ENCODE results near the gene HAPLN2. TPM values are rescaled to one million over a fixed set of nuclear protein-coding genes. Genes with fewer than 3 reads are reported as not detected.

Gene HAPLN2
- total RNA-seq, 6 experiments from 2014 or later = not detected

- H3K27me3 ChIP-seq = no peaks in the 10 kb centered on the region
- peaks cover 0 to 11% (median 4%) of the 10 kb centered on the region in 4 donors for H3K4me1 ChIP-seq
- TF ChIP-seq POLR2A (IDR thresholded peaks at IDR 0.05) = no peak
- TF ChIP-seq, protein P1, sequence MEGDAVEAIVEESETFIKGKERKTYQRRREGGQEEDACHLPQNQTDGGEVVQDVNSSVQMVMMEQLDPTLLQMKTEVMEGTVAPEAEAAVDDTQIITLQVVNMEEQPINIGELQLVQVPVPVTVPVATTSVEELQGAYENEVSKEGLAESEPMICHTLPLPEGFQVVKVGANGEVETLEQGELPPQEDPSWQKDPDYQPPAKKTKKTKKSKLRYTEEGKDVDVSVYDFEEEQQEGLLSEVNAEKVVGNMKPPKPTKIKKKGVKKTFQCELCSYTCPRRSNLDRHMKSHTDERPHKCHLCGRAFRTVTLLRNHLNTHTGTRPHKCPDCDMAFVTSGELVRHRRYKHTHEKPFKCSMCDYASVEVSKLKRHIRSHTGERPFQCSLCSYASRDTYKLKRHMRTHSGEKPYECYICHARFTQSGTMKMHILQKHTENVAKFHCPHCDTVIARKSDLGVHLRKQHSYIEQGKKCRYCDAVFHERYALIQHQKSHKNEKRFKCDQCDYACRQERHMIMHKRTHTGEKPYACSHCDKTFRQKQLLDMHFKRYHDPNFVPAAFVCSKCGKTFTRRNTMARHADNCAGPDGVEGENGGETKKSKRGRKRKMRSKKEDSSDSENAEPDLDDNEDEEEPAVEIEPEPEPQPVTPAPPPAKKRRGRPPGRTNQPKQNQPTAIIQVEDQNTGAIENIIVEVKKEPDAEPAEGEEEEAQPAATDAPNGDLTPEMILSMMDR (IDR thresholded peaks at IDR 0.05) = peak in 1 of 4 donors; percentile 2
- no peaks in the 10 kb centered on the region for H3K9me3 ChIP-seq
- no peaks in the 10 kb centered on the region for H3K36me3 ChIP-seq
- no peak overlapping the region for H3K4me3 ChIP-seq
- intact Hi-C loops (cut with DNase I) = no loop called here
- H3K27ac ChIP-seq = no peak overlapping the region
- no peak for ATAC-seq
- 19% methylated on average over 15 of the region's 15 CpGs for WGBS (ENCODE audit: insufficient coverage, low coverage, low lambda C conversion rate, missing lambda C conversion rate)
- DNase-seq = peak in 1 of 3 donors; percentile 43
Measured at GRCh38 chr1:156657741-156658319, 38.6 kb downstream of the HAPLN2 start.

- Histone ChIP-seq H3K27ac (no peak overlapping the region), H3K4me3 (no peak overlapping the region), H3K27me3 (no peaks in the 10 kb centered on the region), H3K9me3 (no peaks in the 10 kb centered on the region), H3K36me3 (no peaks in the 10 kb centered on the region), H3K4me1 (peaks cover 0 to 11% (median 4%) of the 10 kb centered on the region in 4 donors)
- DNase-seq (peak in 1 of 3 donors; percentile 55), ATAC-seq (no peak)
- WGBS (ENCODE audit: insufficient coverage, low coverage, low lambda C conversion rate, missing lambda C conversion rate) = 82% methylated on average over 14 of the region's 14 CpGs
- TF ChIP-seq, protein P1 (IDR thresholded peaks at IDR 0.05) = no peak
- intact Hi-C loops (cut with DNase I) = no loop called here
Measured at GRCh38 chr1:156658496-156658895, 39.3 kb downstream of the HAPLN2 start.

- no peaks in the 10 kb centered on the region for H3K9me3 ChIP-seq
- H3K27me3 ChIP-seq = no peaks in the 10 kb centered on the region
- no peaks in the 10 kb centered on the region for H3K36me3 ChIP-seq
- H3K27ac ChIP-seq = no peak overlapping the region
- intact Hi-C loops (cut with DNase I) = no loop called here
- 82% methylated on average over 1 of the region's 10 CpGs for WGBS (ENCODE audit: insufficient coverage, low coverage, low lambda C conversion rate, missing lambda C conversion rate)
- no peak for TF ChIP-seq POLR2A (IDR thresholded peaks at IDR 0.05)
- TF ChIP-seq, protein P1 (IDR thresholded peaks at IDR 0.05) = no peak
- H3K4me1 ChIP-seq = peaks cover 0 to 11% (median 4%) of the 10 kb centered on the region in 4 donors
- H3K4me3 ChIP-seq = no peak overlapping the region
- DNase-seq = no peak
- no peak for ATAC-seq
Measured at GRCh38 chr1:156658945-156659574, 39.8 kb downstream of the HAPLN2 start.

DNA sequence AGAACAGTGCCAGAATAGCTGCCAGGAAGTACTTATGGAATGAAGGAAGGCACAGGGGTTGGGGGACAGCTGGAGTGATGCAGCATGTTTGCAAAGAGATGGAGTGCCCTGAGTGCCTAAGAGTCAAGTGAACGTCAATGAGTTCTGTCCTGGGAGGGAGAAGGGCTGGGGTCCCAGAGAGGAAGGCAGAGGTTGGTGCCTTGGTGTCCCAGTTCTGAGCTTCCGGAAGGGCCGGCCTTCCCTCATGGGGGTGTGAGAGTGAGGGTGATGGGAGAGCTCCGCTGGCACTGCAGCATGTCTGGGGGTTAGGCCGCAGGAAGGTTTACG, 40.4 kb downstream of the HAPLN2 start:
- DNase-seq (peak in 1 of 3 donors; percentile 7), ATAC-seq (no peak)
- intact Hi-C loops (cut with DNase I) = no loop called here
- Histone ChIP-seq H3K27ac (no peak overlapping the region), H3K4me1 (peaks cover 0 to 11% (median 4%) of the 10 kb centered on the region in 4 donors), H3K9me3 (no peaks in the 10 kb centered on the region), H3K27me3 (no peaks in the 10 kb centered on the region), H3K4me3 (no peak overlapping the region), H3K36me3 (no peaks in the 10 kb centered on the region)
- no peak for TF ChIP-seq POLR2A (IDR thresholded peaks at IDR 0.05)
- TF ChIP-seq, protein P1 (IDR thresholded peaks at IDR 0.05) = no peak
- WGBS (ENCODE audit: insufficient coverage, low coverage, low lambda C conversion rate, missing lambda C conversion rate) = 33% methylated on average over 3 of the region's 6 CpGs
